Thyroid gland (tissue), 4 donors: ENCODE data around the gene FBXO38.

Experiments used
- POLR2A ChIP-seq, 2 donors: fragments of 450-650 bp; IDR thresholded peaks; one replicate each; pipeline ENCODE4 v1.6.1; 2017; ENCODE audit warnings: antibody characterized with exemption in 2 of 2, mild to moderate bottlenecking in 2 of 2, moderate library complexity in 1 of 2
- TF ChIP-seq, protein P1 (sequence below), 6 experiments: fragments of 200-600 bp in 3 of 6; fragments of 450-650 bp in 3 of 6; sonication (generic) in 3 of 6; IDR thresholded peaks; one replicate each; pipeline ENCODE4 v1.5.1; 2016 to 2019; ENCODE audit warnings: antibody characterized with exemption in 6 of 6, mild to moderate bottlenecking in 2 of 6, inconsistent platforms in 1 of 6, moderate library complexity in 1 of 6

DNA sequence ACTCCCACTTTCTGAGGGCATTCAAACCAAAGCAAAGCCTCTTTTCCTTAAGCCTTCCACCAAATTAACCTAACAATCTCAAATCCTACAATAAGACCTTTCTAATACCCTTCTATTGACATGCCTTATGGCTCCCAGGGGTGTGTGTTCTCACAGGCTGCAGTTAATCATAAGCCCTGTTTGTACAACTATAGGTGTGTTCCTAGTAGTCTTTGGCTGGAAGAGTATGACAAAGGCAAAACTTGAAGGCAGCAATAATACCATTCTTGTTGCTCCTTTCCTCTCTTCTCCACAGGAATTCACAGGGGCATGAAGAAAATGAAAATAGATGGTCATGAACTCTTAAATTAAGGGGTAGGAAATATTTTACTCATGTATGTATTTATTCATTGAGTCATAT, 10.9 kb upstream of the FBXO38 start:
- TF ChIP-seq, protein P1, sequence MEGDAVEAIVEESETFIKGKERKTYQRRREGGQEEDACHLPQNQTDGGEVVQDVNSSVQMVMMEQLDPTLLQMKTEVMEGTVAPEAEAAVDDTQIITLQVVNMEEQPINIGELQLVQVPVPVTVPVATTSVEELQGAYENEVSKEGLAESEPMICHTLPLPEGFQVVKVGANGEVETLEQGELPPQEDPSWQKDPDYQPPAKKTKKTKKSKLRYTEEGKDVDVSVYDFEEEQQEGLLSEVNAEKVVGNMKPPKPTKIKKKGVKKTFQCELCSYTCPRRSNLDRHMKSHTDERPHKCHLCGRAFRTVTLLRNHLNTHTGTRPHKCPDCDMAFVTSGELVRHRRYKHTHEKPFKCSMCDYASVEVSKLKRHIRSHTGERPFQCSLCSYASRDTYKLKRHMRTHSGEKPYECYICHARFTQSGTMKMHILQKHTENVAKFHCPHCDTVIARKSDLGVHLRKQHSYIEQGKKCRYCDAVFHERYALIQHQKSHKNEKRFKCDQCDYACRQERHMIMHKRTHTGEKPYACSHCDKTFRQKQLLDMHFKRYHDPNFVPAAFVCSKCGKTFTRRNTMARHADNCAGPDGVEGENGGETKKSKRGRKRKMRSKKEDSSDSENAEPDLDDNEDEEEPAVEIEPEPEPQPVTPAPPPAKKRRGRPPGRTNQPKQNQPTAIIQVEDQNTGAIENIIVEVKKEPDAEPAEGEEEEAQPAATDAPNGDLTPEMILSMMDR (IDR thresholded peaks at IDR 0.05) = no peak
- TF ChIP-seq POLR2A (IDR thresholded peaks at IDR 0.05) = no peak
